ENCODE results near the gene RACK1. TPM values are rescaled to one million over a fixed set of nuclear protein-coding genes. Genes with fewer than 3 reads are reported as not detected.

RACK1 gene
- total and polyA plus RNA-seq, 2 donors (not counting 3 experiments of a cell fraction or from before 2014, with no cell fraction given) = 1,910 to 5,629 TPM

DNA sequence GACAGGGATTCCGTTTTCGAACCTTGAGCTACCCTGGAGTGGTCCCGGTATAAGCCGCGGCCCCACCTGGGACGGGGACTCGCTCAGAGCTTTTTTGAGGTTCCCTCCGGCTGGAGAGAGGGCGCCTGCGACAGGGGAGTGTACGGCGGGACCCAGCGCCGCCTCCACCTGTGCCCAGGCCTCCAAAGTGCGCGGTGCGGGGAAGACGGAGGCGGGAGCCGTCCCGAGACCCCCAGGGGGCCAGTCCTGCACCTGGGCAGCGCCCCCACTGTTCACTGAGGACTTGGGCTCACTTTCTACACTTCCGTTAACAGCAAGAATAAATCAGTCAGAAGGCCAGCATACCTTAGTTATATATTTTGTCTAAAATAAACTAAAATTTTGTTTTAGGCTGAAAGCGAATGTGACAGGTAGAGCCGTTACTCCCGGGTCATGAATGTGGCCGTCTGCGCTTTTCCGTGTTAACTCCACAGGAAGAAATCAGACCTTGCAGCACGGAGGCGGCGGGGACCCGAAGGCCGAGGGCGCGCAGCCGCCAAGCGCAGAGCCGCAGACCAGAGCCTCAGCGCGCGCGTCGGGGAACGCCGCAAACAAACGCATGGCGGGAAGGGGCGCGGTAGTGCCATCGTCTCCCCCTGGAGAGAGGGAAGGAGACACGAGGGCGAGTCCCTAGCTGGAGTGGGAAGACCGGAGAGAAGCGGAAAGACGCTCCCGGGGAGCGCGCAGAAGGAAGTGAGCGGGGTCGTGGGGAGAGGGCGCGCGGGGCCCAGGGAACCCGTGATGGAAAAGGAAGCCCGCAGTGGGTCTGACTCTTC is 52.8 kb downstream of the RACK1 start:
- Histone ChIP-seq H3K4me1 (ENCODE audit: control insufficient read depth, extremely low read depth, insufficient read depth, low read length) (peaks cover 18% of the 10 kb centered on the region), H3K79me2 (ENCODE audit: control insufficient read depth, insufficient read depth, low read length) (no peaks in the 10 kb centered on the region), H3K9ac (replicated peaks; ENCODE audit: extremely low read depth, insufficient read depth, low read length) (peak overlapping the region; percentile 41), H3K27me3 (ENCODE audit: control insufficient read depth in 2 of 2, insufficient read depth in 2 of 2, low read length in 2 of 2) (no peaks in the 10 kb centered on the region), H3K27ac (ENCODE audit: insufficient read depth, low read depth, low read length) (no peak overlapping the region), H3K4me3 (replicated peaks in 1 of 3; ENCODE audit: insufficient read depth in 1 of 3, low read depth in 1 of 3, low read length in 3 of 3) (peak overlapping the region; percentile 48 to 86 (median 73)), H3K9me3 (replicated peaks; ENCODE audit: control insufficient read depth, insufficient read depth, low read length) (no peaks in the 10 kb centered on the region), H3K36me3 (ENCODE audit: control insufficient read depth in 2 of 2, extremely low read depth in 1 of 2, insufficient read depth in 2 of 2, low read length in 2 of 2) (no peaks in the 10 kb centered on the region), H3K4me2 (ENCODE audit: insufficient read depth, low read length) (peak overlapping the region; percentile 79), H3K9me1 (replicated peaks; ENCODE audit: control insufficient read depth, extremely low read depth, insufficient read depth, low read length) (no peaks in the 10 kb centered on the region), H4K20me1 (replicated peaks; ENCODE audit: control insufficient read depth, extremely low read depth, insufficient read depth, low read length) (no peaks in the 10 kb centered on the region), H2AFZ (ENCODE audit: low read depth, low read length) (peak overlapping the region; percentile 96)
- ChIA-PET CTCF (interaction anchor here (0.8 to 10.2 kb wide), 6 partner anchors 14 to 70 kb away, joined by 3 to 95 read pairs (median 4); partner anchors contain the start of genes TRIM52 and TRIM7), POLR2A (interaction anchor here (0.5 to 1.8 kb wide), 5 partner anchors 14 to 1368 kb away, joined by 3 to 11 read pairs (median 5); partner anchors contain the start of gene RACK1)
- FAIRE-seq (no peak), DNase-seq (ENCODE audit: low read depth, low spot score) (no peak)
- BruUV-seq (replicated peaks) = no TSS peak
- intact Hi-C loops (cut with micrococcal nuclease) = loop anchor here (1.0 kb wide), 4 partner anchors 15 to 53 kb away; partner anchors contain the start of gene TRIM41
- no peak for TF ChIP-seq GATA2 (IDR thresholded peaks at IDR 0.05; ENCODE audit: insufficient read depth, insufficient read length, low read depth, low read length)
- TF ChIP-seq, protein P1, sequence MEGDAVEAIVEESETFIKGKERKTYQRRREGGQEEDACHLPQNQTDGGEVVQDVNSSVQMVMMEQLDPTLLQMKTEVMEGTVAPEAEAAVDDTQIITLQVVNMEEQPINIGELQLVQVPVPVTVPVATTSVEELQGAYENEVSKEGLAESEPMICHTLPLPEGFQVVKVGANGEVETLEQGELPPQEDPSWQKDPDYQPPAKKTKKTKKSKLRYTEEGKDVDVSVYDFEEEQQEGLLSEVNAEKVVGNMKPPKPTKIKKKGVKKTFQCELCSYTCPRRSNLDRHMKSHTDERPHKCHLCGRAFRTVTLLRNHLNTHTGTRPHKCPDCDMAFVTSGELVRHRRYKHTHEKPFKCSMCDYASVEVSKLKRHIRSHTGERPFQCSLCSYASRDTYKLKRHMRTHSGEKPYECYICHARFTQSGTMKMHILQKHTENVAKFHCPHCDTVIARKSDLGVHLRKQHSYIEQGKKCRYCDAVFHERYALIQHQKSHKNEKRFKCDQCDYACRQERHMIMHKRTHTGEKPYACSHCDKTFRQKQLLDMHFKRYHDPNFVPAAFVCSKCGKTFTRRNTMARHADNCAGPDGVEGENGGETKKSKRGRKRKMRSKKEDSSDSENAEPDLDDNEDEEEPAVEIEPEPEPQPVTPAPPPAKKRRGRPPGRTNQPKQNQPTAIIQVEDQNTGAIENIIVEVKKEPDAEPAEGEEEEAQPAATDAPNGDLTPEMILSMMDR (IDR thresholded peaks at IDR 0.05; ENCODE audit: extremely low read depth in 1 of 2, insufficient read depth in 1 of 2, low read depth in 1 of 2, low read length in 2 of 2) = peak; percentile 5 to 14
- TF ChIP-seq POLR2A (IDR thresholded peaks at IDR 0.05; ENCODE audit: low read depth, low read length) = no peak
- TF ChIP-seq POLR2AphosphoS5 (IDR thresholded peaks at IDR 0.05; ENCODE audit: insufficient read depth, low read depth, low read length) = no peak
- no peak for TF ChIP-seq MYC (IDR thresholded peaks at IDR 0.05; ENCODE audit: low read depth, low read length)
- TF ChIP-seq JUN (IDR thresholded peaks at IDR 0.05; ENCODE audit: borderline replicate concordance, insufficient read depth, insufficient read length, low read depth) = no peak
- TF ChIP-seq EZH2 (IDR thresholded peaks at IDR 0.05; ENCODE audit: borderline replicate concordance, low read depth, low read length, severe bottlenecking) = no peak
- dilution Hi-C loops (cut with MboI; ENCODE audit: extremely low pct_ligation_motif_present, low sequenced_read_pairs) = no loop called here

All from endothelial cell of umbilical vein (primary cell).